GM12878 (cell line): ENCODE measurements around the gene IL27RA. TPM values are rescaled to one million over a fixed set of nuclear protein-coding genes. Genes with fewer than 3 reads are reported as not detected.

ENCODE experiments used
- BHLHE40 ChIP-seq, 2 experiments: fragments of 450-650 bp in 1 of 2; IDR thresholded peaks; 2 replicates each; pipeline ENCODE4 v1.6.1; 2011 to 2017; ENCODE audit warnings: low read depth in 2 of 2, borderline replicate concordance in 1 of 2, improper control_type of control experiment in 1 of 2, low read length in 1 of 2, mild to moderate bottlenecking in 1 of 2
- EZH2 ChIP-seq: IDR thresholded peaks from 2 replicates; pipeline ENCODE4 v1.6.1; 2012; ENCODE audit warnings: low read depth, mild to moderate bottlenecking, control low read depth, inconsistent platforms, low read length, borderline replicate concordance; ENCODE audit not compliant: control insufficient read depth
- HDAC2 ChIP-seq: fragments of 200-600 bp; sonication (generic); IDR thresholded peaks from 2 replicates; pipeline ENCODE4 v1.6.1; 2017
- HDGF ChIP-seq: fragments of 450-650 bp; IDR thresholded peaks from 2 replicates; pipeline ENCODE4 v1.6.1; 2016; ENCODE audit warnings: antibody characterized with exemption
- IKZF2 ChIP-seq, 2 experiments: fragments of 450-650 bp; IDR thresholded peaks; 2 replicates each; pipeline ENCODE4 v1.6.1; 2017; ENCODE audit warnings: mild to moderate bottlenecking in 2 of 2, moderate library complexity in 2 of 2
- JUND ChIP-seq: IDR thresholded peaks from 2 replicates; pipeline ENCODE4 v1.6.1; 2012; ENCODE audit warnings: low read depth, mild to moderate bottlenecking, low read length, improper control_type of control experiment, moderate library complexity
- MEF2A ChIP-seq: IDR thresholded peaks from 2 replicates; pipeline ENCODE4 v1.6.1; 2011; ENCODE audit warnings: low read depth, mild to moderate bottlenecking, low read length, moderate library complexity; ENCODE audit not compliant: insufficient read depth
- NBN ChIP-seq: fragments of 450-650 bp; IDR thresholded peaks from 2 replicates; pipeline ENCODE4 v1.6.1; 2016
- NFIC ChIP-seq: IDR thresholded peaks from 2 replicates; pipeline ENCODE4 v1.6.1; 2012; ENCODE audit warnings: low read depth, mild to moderate bottlenecking, inconsistent platforms, low read length, moderate library complexity
- NR2C2 ChIP-seq: IDR thresholded peaks from 2 replicates; pipeline ENCODE4 v1.6.1; 2011; ENCODE audit warnings: borderline replicate concordance, low read depth; ENCODE audit not compliant: control insufficient read depth, insufficient read length
- PKNOX1 ChIP-seq: fragments of 450-650 bp; IDR thresholded peaks from 2 replicates; pipeline ENCODE4 v1.6.1; 2016; ENCODE audit warnings: mild to moderate bottlenecking
- POLR2A ChIP-seq: IDR thresholded peaks from 2 replicates; pipeline ENCODE4 v1.6.1; 2011; ENCODE audit warnings: low read depth, mild to moderate bottlenecking, low read length
- POLR2AphosphoS2 ChIP-seq: IDR thresholded peaks from 2 replicates; pipeline ENCODE4 v1.6.1; 2011; ENCODE audit warnings: low read depth, mild to moderate bottlenecking, low read length, improper control_type of control experiment, moderate library complexity
- POLR2AphosphoS5 ChIP-seq: IDR thresholded peaks from 2 replicates; pipeline ENCODE4 v1.6.1; 2011; ENCODE audit warnings: mild to moderate bottlenecking, low read length, inconsistent platforms
- RUNX3 ChIP-seq: IDR thresholded peaks from 2 replicates; pipeline ENCODE4 v1.6.1; 2012; ENCODE audit warnings: low read length, inconsistent platforms
- SKIL ChIP-seq: fragments of 450-650 bp; IDR thresholded peaks from 2 replicates; pipeline ENCODE4 v1.6.1; 2017; ENCODE audit warnings: mild to moderate bottlenecking, low read depth, inconsistent platforms; ENCODE audit not compliant: poor library complexity, severe bottlenecking
- SMAD5 ChIP-seq: IDR thresholded peaks from 2 replicates; pipeline ENCODE4 v1.6.1; 2016; ENCODE audit warnings: antibody characterized with exemption, low read depth
- SMC3 ChIP-seq: IDR thresholded peaks from 2 replicates; pipeline ENCODE4 v1.6.1; 2011; ENCODE audit warnings: low read length, improper control_type of control experiment, borderline replicate concordance
- SP1 ChIP-seq: IDR thresholded peaks from one replicate; pipeline ENCODE4 v1.6.1; 2011; ENCODE audit warnings: low read depth, low read length
- SUZ12 ChIP-seq: fragments of 200-600 bp; sonication (generic); IDR thresholded peaks from one replicate; pipeline ENCODE4 v1.6.1; 2018; ENCODE audit warnings: antibody characterized with exemption, mild to moderate bottlenecking; ENCODE audit not compliant: unreplicated experiment
- TARDBP ChIP-seq: IDR thresholded peaks from 2 replicates; pipeline ENCODE4 v1.6.1; 2016; ENCODE audit warnings: borderline replicate concordance
- polyA plus RNA-seq, 11 experiments: library from polyadenylated mRNA; depleted of rRNA in 4 of 11; unstranded in 6 of 11; stranded (reverse) in 5 of 11; fragments of >200 nt; fragmentation: Nextera tagmentation in 4 of 11; fragmentation: Illumina TruSeq in 1 of 11; extraction: Ambion mirVana in 4 of 11; extraction: Trizol in 1 of 11; gene quantifications; 1 replicate in 1 of 11; 2 replicates in 10 of 11; pipeline versions ENCODE4 v1.2.1 to v1.2.3, GENCODE V29; 2011 to 2016; ENCODE audit warnings: inconsistent platforms in 2 of 11, missing spikeins in 2 of 11, low read depth in 1 of 11
- total RNA-seq, 4 experiments: library from RNA; depleted of rRNA in 3 of 4; stranded (reverse); fragments of >200 nt in 3 of 4; fragmentation: Illumina TruSeq in 1 of 4; extraction: Trizol in 1 of 4; gene quantifications; 2 replicates each; pipeline versions ENCODE4 v1.2.1 to v1.2.3, GENCODE V29; 2013 to 2021
- TF ChIP-seq, protein P1 (sequence below): IDR thresholded peaks from 2 replicates; pipeline ENCODE4 v1.6.1; 2012; ENCODE audit warnings: low read depth, low read length, improper control_type of control experiment
- TF ChIP-seq, protein P2 (sequence below): fragments of 450-650 bp; IDR thresholded peaks from 2 replicates; pipeline ENCODE4 v1.6.1; 2017; ENCODE audit warnings: mild to moderate bottlenecking, moderate library complexity

IL27RA gene
- total and polyA plus RNA-seq, 10 of the 15 experiments (the other 5 are each of a cell fraction or from before 2014, with no cell fraction given): 8.4 to 63.5 (median 41.2) TPM

GRCh38 chr19:13986348-13986904 is 45.1 kb upstream of the IL27RA start (continued):
- TF ChIP-seq HDGF (peak; percentile 96), SUZ12 (no peak), SMAD5 (peak; percentile 73; the same call in 1 of the 2 replicates), SKIL (peak; percentile 63), HDAC2 (no peak), IKZF2 (IDR thresholded peaks at IDR 0.05) (peak; percentile 56 to 85; a peak in 2 of 4 replicates), MEF2A (0 out of 2 replicates have a peak, but pooled peaks have one; percentile 40), POLR2AphosphoS5 (peak; percentile 69), NR2C2 (no peak), SMC3 (peak; percentile 9; the same call in 1 of the 2 replicates), EZH2 (no peak), TARDBP (no peak), SP1 (peak; percentile 60), JUND (peak; percentile 33; the same call in 1 of the 2 replicates), POLR2AphosphoS2 (peak; percentile 66; the same call in 1 of the 2 replicates), PKNOX1 (peak; percentile 77), NFIC (peak; percentile 65; the same call in 1 of the 2 replicates), POLR2A (peak; percentile 86), BHLHE40 (IDR thresholded peaks at IDR 0.05; ENCODE audit: borderline replicate concordance in 1 of 2, low read depth in 2 of 2, low read length in 1 of 2) (peak; percentile 49 to 58; a peak in 3 of 4 replicates), RUNX3 (peak; percentile 86), NBN (peak; percentile 79)
- TF ChIP-seq, protein P1, sequence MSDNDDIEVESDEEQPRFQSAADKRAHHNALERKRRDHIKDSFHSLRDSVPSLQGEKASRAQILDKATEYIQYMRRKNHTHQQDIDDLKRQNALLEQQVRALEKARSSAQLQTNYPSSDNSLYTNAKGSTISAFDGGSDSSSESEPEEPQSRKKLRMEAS: peak; percentile 57; the same call in 1 of the 2 replicates
- TF ChIP-seq, protein P2, sequence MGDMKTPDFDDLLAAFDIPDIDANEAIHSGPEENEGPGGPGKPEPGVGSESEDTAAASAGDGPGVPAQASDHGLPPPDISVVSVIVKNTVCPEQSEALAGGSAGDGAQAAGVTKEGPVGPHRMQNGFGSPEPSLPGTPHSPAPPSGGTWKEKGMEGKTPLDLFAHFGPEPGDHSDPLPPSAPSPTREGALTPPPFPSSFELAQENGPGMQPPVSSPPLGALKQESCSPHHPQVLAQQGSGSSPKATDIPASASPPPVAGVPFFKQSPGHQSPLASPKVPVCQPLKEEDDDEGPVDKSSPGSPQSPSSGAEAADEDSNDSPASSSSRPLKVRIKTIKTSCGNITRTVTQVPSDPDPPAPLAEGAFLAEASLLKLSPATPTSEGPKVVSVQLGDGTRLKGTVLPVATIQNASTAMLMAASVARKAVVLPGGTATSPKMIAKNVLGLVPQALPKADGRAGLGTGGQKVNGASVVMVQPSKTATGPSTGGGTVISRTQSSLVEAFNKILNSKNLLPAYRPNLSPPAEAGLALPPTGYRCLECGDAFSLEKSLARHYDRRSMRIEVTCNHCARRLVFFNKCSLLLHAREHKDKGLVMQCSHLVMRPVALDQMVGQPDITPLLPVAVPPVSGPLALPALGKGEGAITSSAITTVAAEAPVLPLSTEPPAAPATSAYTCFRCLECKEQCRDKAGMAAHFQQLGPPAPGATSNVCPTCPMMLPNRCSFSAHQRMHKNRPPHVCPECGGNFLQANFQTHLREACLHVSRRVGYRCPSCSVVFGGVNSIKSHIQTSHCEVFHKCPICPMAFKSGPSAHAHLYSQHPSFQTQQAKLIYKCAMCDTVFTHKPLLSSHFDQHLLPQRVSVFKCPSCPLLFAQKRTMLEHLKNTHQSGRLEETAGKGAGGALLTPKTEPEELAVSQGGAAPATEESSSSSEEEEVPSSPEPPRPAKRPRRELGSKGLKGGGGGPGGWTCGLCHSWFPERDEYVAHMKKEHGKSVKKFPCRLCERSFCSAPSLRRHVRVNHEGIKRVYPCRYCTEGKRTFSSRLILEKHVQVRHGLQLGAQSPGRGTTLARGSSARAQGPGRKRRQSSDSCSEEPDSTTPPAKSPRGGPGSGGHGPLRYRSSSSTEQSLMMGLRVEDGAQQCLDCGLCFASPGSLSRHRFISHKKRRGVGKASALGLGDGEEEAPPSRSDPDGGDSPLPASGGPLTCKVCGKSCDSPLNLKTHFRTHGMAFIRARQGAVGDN: peak; percentile 83
